Measurements from ENCODE around the gene RPL29.

Gene RPL29

DNA sequence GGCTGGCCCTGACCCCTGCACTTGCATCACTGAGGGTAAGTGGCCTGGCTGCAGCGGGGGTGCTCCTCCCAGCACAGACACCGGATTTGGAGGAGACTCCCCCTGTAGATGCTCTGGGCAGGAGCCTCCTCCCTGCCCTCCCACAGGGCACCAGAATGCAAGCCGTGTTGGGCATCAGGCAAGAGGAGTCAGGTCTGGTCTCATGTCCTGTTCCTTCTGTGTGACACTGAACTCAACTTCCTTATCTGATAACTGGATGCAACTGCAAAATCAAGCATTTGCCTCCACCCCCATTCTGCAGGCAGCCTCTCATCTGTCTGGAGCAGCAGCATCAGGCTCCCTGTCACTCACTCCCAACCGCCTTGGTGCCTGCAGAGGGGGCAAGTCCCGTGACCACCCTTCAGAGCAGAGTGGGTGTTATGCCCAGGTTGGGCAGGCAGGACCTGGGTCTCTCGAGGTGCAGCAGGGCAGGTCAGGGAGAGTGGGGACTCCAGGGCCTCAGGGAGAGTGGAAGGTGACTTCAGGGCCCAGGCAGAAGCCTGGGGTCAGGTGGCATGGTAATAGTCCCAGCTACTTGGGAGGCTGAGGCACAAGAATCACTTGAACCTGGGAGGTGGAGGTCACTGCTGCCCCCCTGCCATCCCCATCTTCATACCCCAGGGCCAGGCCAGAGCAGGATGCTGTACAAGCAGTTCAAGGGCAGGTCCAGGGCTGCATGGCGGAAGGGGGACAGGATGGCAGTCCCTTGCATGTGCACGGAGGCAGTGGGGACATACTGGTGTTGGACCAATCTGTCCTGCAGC is 10.5 kb upstream of the RPL29 start:
- CTCF ChIA-PET: interaction anchor here (1.0 to 3.5 kb wide), 4 partner anchors 30 to 139 kb away, joined by 6 to 31 read pairs (median 13); no protein-coding TSS in a partner anchor
- no peak for DNase-seq (ENCODE audit: extremely low spot score)
- POLR2A ChIA-PET: interaction anchor here (0.9 to 3.7 kb wide), 4 partner anchors 10 to 148 kb away, joined by 3 to 21 read pairs (median 4); partner anchors contain the start of genes DUSP7 and POC1A
- 0 out of 2 replicates have a peak, but pooled peaks have one; percentile 6 for TF ChIP-seq PKNOX1 (IDR thresholded peaks at IDR 0.05)
- TF ChIP-seq ELF4 (IDR thresholded peaks at IDR 0.05): no peak

GRCh38 chr3:52005571-52005986 is 9.9 kb upstream of the RPL29 start:
- DNase-seq (ENCODE audit: extremely low spot score): no peak
- CTCF ChIA-PET: interaction anchor here (1.0 to 3.5 kb wide), 4 partner anchors 31 to 139 kb away, joined by 6 to 31 read pairs (median 13); no protein-coding TSS in a partner anchor
- POLR2A ChIA-PET: interaction anchor here (0.9 to 3.7 kb wide), 4 partner anchors 9 to 149 kb away, joined by 3 to 21 read pairs (median 4); partner anchors contain the start of genes DUSP7 and POC1A
- TF ChIP-seq ARNT (IDR thresholded peaks at IDR 0.05): no peak
- no peak for TF ChIP-seq PKNOX1 (IDR thresholded peaks at IDR 0.05)
- no peak for TF ChIP-seq L3MBTL2 (conservative IDR thresholded peaks at IDR 0.05)
- TF ChIP-seq FOXM1 (IDR thresholded peaks at IDR 0.05; ENCODE audit: borderline replicate concordance): no peak
- no peak for TF ChIP-seq FOXA1 (IDR thresholded peaks at IDR 0.05)
- no peak for TF ChIP-seq ELF4 (IDR thresholded peaks at IDR 0.05)
- no peak for TF ChIP-seq HDGF (IDR thresholded peaks at IDR 0.05; ENCODE audit: borderline replicate concordance)
- no peak for TF ChIP-seq NFRKB (IDR thresholded peaks at IDR 0.05)
- TF ChIP-seq BHLHE40 (IDR thresholded peaks at IDR 0.05; ENCODE audit: borderline replicate concordance): no peak
- no peak for TF ChIP-seq SP1 (IDR thresholded peaks at IDR 0.05)
- no peak for TF ChIP-seq CTBP1 (IDR thresholded peaks at IDR 0.05; ENCODE audit: borderline replicate concordance)

GRCh38 chr3:52004906-52005395 is 9.3 kb upstream of the RPL29 start:
- POLR2A ChIA-PET: interaction anchor here (0.9 to 3.7 kb wide), 5 partner anchors 9 to 150 kb away, joined by 4 to 21 read pairs (median 6); partner anchors contain the start of genes DUSP7, POC1A and RPL29
- no peak for TF ChIP-seq ARNT (IDR thresholded peaks at IDR 0.05)
- no peak for TF ChIP-seq BHLHE40 (IDR thresholded peaks at IDR 0.05; ENCODE audit: borderline replicate concordance)
- no peak for TF ChIP-seq HDGF (IDR thresholded peaks at IDR 0.05; ENCODE audit: borderline replicate concordance)
- no peak for TF ChIP-seq NFRKB (IDR thresholded peaks at IDR 0.05)
- no peak for TF ChIP-seq SP1 (IDR thresholded peaks at IDR 0.05)
- no peak for TF ChIP-seq SUZ12 (IDR thresholded peaks at IDR 0.05)
- TF ChIP-seq ZNF384 (IDR thresholded peaks at IDR 0.05): no peak
- TF ChIP-seq FOXM1 (IDR thresholded peaks at IDR 0.05; ENCODE audit: borderline replicate concordance): no peak
- CTCF ChIA-PET: interaction anchor here (0.5 to 3.5 kb wide), 19 partner anchors 7 to 334 kb away, joined by 3 to 31 read pairs (median 6); partner anchors contain the start of genes ACY1, DUSP7, POC1A and RPL29
- no peak for DNase-seq (ENCODE audit: extremely low spot score)

DNA sequence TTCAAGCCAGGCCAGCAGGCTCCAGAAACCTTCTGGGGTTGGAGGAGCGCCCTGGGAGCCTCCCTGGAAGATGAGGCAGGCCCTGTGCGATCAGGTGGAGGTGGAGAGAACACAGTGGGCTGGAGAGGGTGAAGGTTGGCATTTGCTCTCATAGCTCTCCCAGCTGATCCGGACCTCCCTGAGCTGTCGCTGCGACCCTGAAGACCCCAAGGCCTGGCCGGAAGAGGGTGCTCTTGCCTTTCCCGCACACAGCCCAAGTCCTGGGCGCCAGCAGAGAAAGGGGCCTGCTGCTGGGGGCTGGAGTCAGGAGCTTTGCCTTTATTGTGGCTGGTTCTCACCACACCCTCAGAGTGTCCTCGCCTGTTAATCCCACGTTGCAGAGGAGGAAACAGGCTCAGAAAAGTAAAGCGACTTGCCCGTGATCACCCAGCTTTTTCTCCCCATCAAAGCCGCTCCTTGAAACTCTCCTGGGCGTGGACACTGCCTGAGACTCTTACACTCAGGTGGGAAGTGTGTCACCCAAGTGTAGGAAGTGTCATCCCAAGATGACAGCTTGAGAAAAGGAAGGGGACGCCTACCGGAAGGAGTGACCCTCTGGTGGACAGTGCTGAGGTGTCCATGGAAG is 8.6 kb upstream of the RPL29 start:
- ChIA-PET POLR2A (interaction anchor here (0.6 to 3.7 kb wide), 5 partner anchors 8 to 141 kb away, joined by 3 to 21 read pairs (median 6); partner anchors contain the start of genes DUSP7 and RPL29), CTCF (interaction anchor here (0.7 to 3.5 kb wide), 19 partner anchors 8 to 335 kb away, joined by 3 to 31 read pairs (median 5); partner anchors contain the start of genes ACY1, DUSP7, POC1A and RPL29)

GRCh38 chr3:52002748-52003147 is 7.1 kb upstream of the RPL29 start:
- DNase-seq (ENCODE audit: extremely low spot score): no peak
- CTCF ChIA-PET: interaction anchor here (0.6 to 3.5 kb wide), 7 partner anchors 11 to 274 kb away, joined by 3 to 31 read pairs (median 6); no protein-coding TSS in a partner anchor
- POLR2A ChIA-PET: interaction anchor here (3.7 kb wide), 1 partner anchor 53 kb away, joined by 21 read pairs; the partner anchor contains the start of gene DUSP7
- no peak for TF ChIP-seq TARDBP (IDR thresholded peaks at IDR 0.05)
- TF ChIP-seq LEF1 (IDR thresholded peaks at IDR 0.05; ENCODE audit: borderline replicate concordance): no peak
- no peak for TF ChIP-seq FOXK2 (IDR thresholded peaks at IDR 0.05)
- no peak for TF ChIP-seq FOXA1 (IDR thresholded peaks at IDR 0.05)
- TF ChIP-seq PKNOX1 (IDR thresholded peaks at IDR 0.05): no peak
- TF ChIP-seq SP1 (IDR thresholded peaks at IDR 0.05): no peak
- no peak for TF ChIP-seq NFRKB (IDR thresholded peaks at IDR 0.05)
- TF ChIP-seq L3MBTL2 (conservative IDR thresholded peaks at IDR 0.05): no peak
- no peak for TF ChIP-seq ZNF384 (IDR thresholded peaks at IDR 0.05)
- no peak for TF ChIP-seq CTBP1 (IDR thresholded peaks at IDR 0.05; ENCODE audit: borderline replicate concordance)
- no peak for TF ChIP-seq HDGF (IDR thresholded peaks at IDR 0.05; ENCODE audit: borderline replicate concordance)
- no peak for TF ChIP-seq FOXM1 (IDR thresholded peaks at IDR 0.05; ENCODE audit: borderline replicate concordance)
- no peak for TF ChIP-seq ARNT (IDR thresholded peaks at IDR 0.05)
- TF ChIP-seq SUZ12 (IDR thresholded peaks at IDR 0.05): no peak
- no peak for TF ChIP-seq ELF4 (IDR thresholded peaks at IDR 0.05)
- no peak for TF ChIP-seq BHLHE40 (IDR thresholded peaks at IDR 0.05; ENCODE audit: borderline replicate concordance)

More for the DNA sequence above, 8.6 kb upstream of the RPL29 start:
- no peak for TF ChIP-seq TARDBP (IDR thresholded peaks at IDR 0.05)
- no peak for TF ChIP-seq HDGF (IDR thresholded peaks at IDR 0.05; ENCODE audit: borderline replicate concordance)
- no peak for TF ChIP-seq FOXK2 (IDR thresholded peaks at IDR 0.05)
- TF ChIP-seq ELF4 (IDR thresholded peaks at IDR 0.05): no peak
- no peak for TF ChIP-seq ARNT (IDR thresholded peaks at IDR 0.05)
- no peak for TF ChIP-seq FOXA1 (IDR thresholded peaks at IDR 0.05)
- no peak for TF ChIP-seq L3MBTL2 (conservative IDR thresholded peaks at IDR 0.05)
- DNase-seq (ENCODE audit: extremely low spot score): peak; percentile 48
